Left kidney (tissue), 8 donors: ENCODE data around the gene ARHGAP19. TPM values are rescaled to one million over a fixed set of nuclear protein-coding genes. Genes with fewer than 3 reads are reported as not detected.

Source experiments
- DNase-seq: peaks from one replicate; pipeline ENCODE4 v3.0.0-alpha.2; 2013
- long read RNA-seq, 8 donors: transcript quantifications; one replicate each; lab custom pipeline, GENCODE V29; 2026
- polyA plus RNA-seq: library from polyadenylated mRNA; unstranded; fragments of 120-200 nt; gene quantifications from one replicate; pipeline ENCODE4 v1.2.1, GENCODE V29; 2013; ENCODE audit not compliant: insufficient read length

Gene ARHGAP19
- polyA plus RNA-seq: 33.8 TPM
- long read RNA-seq, donor 1, full-length matches to known transcripts: 7 of 7 reads
- long read RNA-seq, donor 1, partial matches to known transcripts: 0 of 7 reads
- long read RNA-seq, donor 1, other reads (novel, unspliced or antisense): 0 of 7 reads
- long read RNA-seq, donor 2, full-length matches to known transcripts: 3 of 3 reads
- long read RNA-seq, donor 2, partial matches to known transcripts: 0 of 3 reads
- long read RNA-seq, donor 2, other reads (novel, unspliced or antisense): 0 of 3 reads
- long read RNA-seq, donor 3, full-length matches to known transcripts: 2 of 2 reads
- long read RNA-seq, donor 3, partial matches to known transcripts: 0 of 2 reads
- long read RNA-seq, donor 3, other reads (novel, unspliced or antisense): 0 of 2 reads
- long read RNA-seq, donor 4: 0 reads
- long read RNA-seq, donor 5, full-length matches to known transcripts: 3 of 3 reads
- long read RNA-seq, donor 5, partial matches to known transcripts: 0 of 3 reads
- long read RNA-seq, donor 5, other reads (novel, unspliced or antisense): 0 of 3 reads
- long read RNA-seq, donor 6, partial matches to known transcripts: 0 of 1 reads
- long read RNA-seq, donor 6, other reads (novel, unspliced or antisense): 0 of 1 reads
- long read RNA-seq, donor 7, partial matches to known transcripts: 0 of 3 reads
- long read RNA-seq, donor 7, other reads (novel, unspliced or antisense): 0 of 3 reads
- long read RNA-seq, donor 8, full-length matches to known transcripts: 1 of 1 reads
- long read RNA-seq, donor 8, partial matches to known transcripts: 0 of 1 reads
- long read RNA-seq, donor 8, other reads (novel, unspliced or antisense): 0 of 1 reads

- DNase-seq: peak; percentile 99
These were observed at the start of gene ARHGAP19 for GRCh38 chr10:97292097-97292861. Gene ARHGAP19 (minus strand): TSS chr10:97292637. CDS start chr10:97292627, 10 bp downstream.

- no peak for DNase-seq
These were observed 49.0 kb upstream of the ARHGAP19 start for GRCh38 chr10:97341416-97341815.

- no peak for DNase-seq
These were observed 45.6 kb upstream of the ARHGAP19 start for GRCh38 chr10:97338041-97338440.

GRCh38 chr10:97336942-97337831, 44.8 kb upstream of the ARHGAP19 start:
- DNase-seq: peak; percentile 21

- DNase-seq: no peak
These were observed 44.0 kb upstream of the ARHGAP19 start for GRCh38 chr10:97336446-97336845.

- no peak for DNase-seq
These were observed 43.6 kb upstream of the ARHGAP19 start for GRCh38 chr10:97336006-97336405.

- no peak for DNase-seq
These were observed 42.8 kb upstream of the ARHGAP19 start for GRCh38 chr10:97335188-97335619.

GRCh38 chr10:97334370-97335175, 42.1 kb upstream of the ARHGAP19 start, which contains the start of gene FRAT2:
Gene FRAT2 (minus strand): TSS chr10:97334729. CDS start chr10:97334572, 157 bp downstream.
- peak; percentile 89 for DNase-seq

- DNase-seq: peak; percentile 51
These were observed 41.3 kb upstream of the ARHGAP19 start for GRCh38 chr10:97333601-97334369.

GRCh38 chr10:97333351-97333600, 40.8 kb upstream of the ARHGAP19 start:
- no peak for DNase-seq

- DNase-seq: peak; percentile 70
These were observed 40.3 kb upstream of the ARHGAP19 start for GRCh38 chr10:97332591-97333350.

- no peak for DNase-seq
These were observed 38.8 kb upstream of the ARHGAP19 start for GRCh38 chr10:97331153-97331703.

GRCh38 chr10:97329766-97330165, 37.3 kb upstream of the ARHGAP19 start:
- no peak for DNase-seq

- no peak for DNase-seq
These were observed 36.4 kb upstream of the ARHGAP19 start for GRCh38 chr10:97328646-97329453.

- no peak for DNase-seq
These were observed 35.2 kb upstream of the ARHGAP19 start for GRCh38 chr10:97327348-97328294.

GRCh38 chr10:97325754-97326153, 33.3 kb upstream of the ARHGAP19 start:
- DNase-seq: no peak
